GM19452 (cell line): ENCODE results near the gene KHDRBS1.
A peak's percentile ranks its signal among the peaks of the same experiment; 100 is the strongest.
"Not testable (repeated sequence)": the region's sequence is repeated elsewhere in the genome, so short reads cannot be mapped to it uniquely, and the experiment has no call there.

Experiments used
- ATAC-seq: cut with Tn5 transposase; IDR thresholded peaks from one replicate; pipeline ENCODE4 v1.9.1; 2021; ENCODE audit not compliant: unreplicated experiment

KHDRBS1 gene

GRCh38 chr1:32012709-32013385 lies 821 bp upstream of the KHDRBS1 start:
- ATAC-seq = no peak

- peak; percentile 20 for ATAC-seq
Observed at GRCh38 chr1:32014199-32014947, 705 bp downstream of the KHDRBS1 start.

- no peak for ATAC-seq
Observed at GRCh38 chr1:32014948-32015273, 1.2 kb downstream of the KHDRBS1 start.

GRCh38 chr1:32020339-32020738 lies 6.7 kb downstream of the KHDRBS1 start:
- no peak for ATAC-seq

GRCh38 chr1:32021574-32022018 lies 7.9 kb downstream of the KHDRBS1 start:
- ATAC-seq = not testable (repeated sequence)

GRCh38 chr1:32023351-32023750 lies 9.7 kb downstream of the KHDRBS1 start:
- ATAC-seq = no peak

- no peak for ATAC-seq
Observed at GRCh38 chr1:32025515-32025914, 11.8 kb downstream of the KHDRBS1 start.

GRCh38 chr1:32028746-32029145 lies 15.1 kb downstream of the KHDRBS1 start:
- no peak for ATAC-seq

GRCh38 chr1:32031578-32032274 lies 18.1 kb downstream of the KHDRBS1 start:
- ATAC-seq = no peak

- ATAC-seq = no peak
Observed at GRCh38 chr1:32032275-32032615, 18.6 kb downstream of the KHDRBS1 start.

- ATAC-seq = no peak
Observed at GRCh38 chr1:32035119-32035518, 21.5 kb downstream of the KHDRBS1 start.

- ATAC-seq = no peak
Observed at GRCh38 chr1:32040711-32041110, 27.0 kb downstream of the KHDRBS1 start.

- no peak for ATAC-seq
Observed at GRCh38 chr1:32042330-32042729, 28.7 kb downstream of the KHDRBS1 start.

- no peak for ATAC-seq
Observed at GRCh38 chr1:32044234-32044633, 30.6 kb downstream of the KHDRBS1 start.

GRCh38 chr1:32045772-32046171 lies 32.1 kb downstream of the KHDRBS1 start:
- ATAC-seq = no peak

GRCh38 chr1:32047701-32048100 lies 34.0 kb downstream of the KHDRBS1 start:
- ATAC-seq = no peak

GRCh38 chr1:32048440-32048839 lies 34.8 kb downstream of the KHDRBS1 start:
- ATAC-seq = no peak

GRCh38 chr1:32051706-32052105 lies 38.0 kb downstream of the KHDRBS1 start:
- ATAC-seq = no peak

- no peak for ATAC-seq
Observed at GRCh38 chr1:32052887-32053286, 39.2 kb downstream of the KHDRBS1 start.

- ATAC-seq = no peak
Observed at GRCh38 chr1:32055416-32055815, 41.7 kb downstream of the KHDRBS1 start.

- ATAC-seq = no peak
Observed at GRCh38 chr1:32056598-32056997, 42.9 kb downstream of the KHDRBS1 start.

GRCh38 chr1:32060914-32061313 lies 47.2 kb downstream of the KHDRBS1 start:
- no peak for ATAC-seq
